CD14-positive monocyte (primary cell): ENCODE results near the gene PDE6H. TPM values are rescaled to one million over a fixed set of nuclear protein-coding genes. Genes with fewer than 3 reads are reported as not detected.

Experiments
- DNase-seq, 3 donors: peaks; one replicate each; pipeline ENCODE4 v3.0.0-alpha.2; 2011 to 2022
- H2AFZ ChIP-seq: 2 replicates; pipeline ENCODE4 v1.6.0; 2012; ENCODE audit warnings: mild to moderate bottlenecking, low read depth, low read length, inconsistent platforms; ENCODE audit not compliant: insufficient read depth, poor library complexity, severe bottlenecking
- H3K27ac ChIP-seq, 2 donors: 1 replicate in 1 of 2; 2 replicates in 1 of 2; pipeline ENCODE4 v1.5.1; 2012 to 2013; ENCODE audit warnings: low read length in 2 of 2, control low read depth in 1 of 2, inconsistent platforms in 1 of 2, low read depth in 1 of 2, mild to moderate bottlenecking in 1 of 2
- H3K27me3 ChIP-seq, 2 donors: one replicate each; pipeline versions ENCODE4 v1.6.0 to v1.6.1; 2011 to 2013; ENCODE audit warnings: low read length in 2 of 2; ENCODE audit not compliant: control insufficient read depth in 2 of 2, insufficient read depth in 2 of 2
- H3K36me3 ChIP-seq, 2 donors: replicated peaks in 1 of 2; 1 replicate in 1 of 2; 2 replicates in 1 of 2; pipeline versions ENCODE4 v1.5.1 to v1.6.1; 2012 to 2013; ENCODE audit warnings: low read length in 2 of 2, control low read depth in 1 of 2, inconsistent platforms in 1 of 2, mild to moderate bottlenecking in 1 of 2; ENCODE audit not compliant: insufficient read depth in 2 of 2, control insufficient read depth in 1 of 2
- H3K4me1 ChIP-seq, 2 donors: 1 replicate in 1 of 2; 2 replicates in 1 of 2; pipeline versions ENCODE4 v1.5.1 to v1.6.1; 2012 to 2013; ENCODE audit warnings: low read length in 2 of 2, control low read depth in 1 of 2, inconsistent platforms in 1 of 2, mild to moderate bottlenecking in 1 of 2, moderate library complexity in 1 of 2; ENCODE audit not compliant: insufficient read depth in 2 of 2, control insufficient read depth in 1 of 2
- H3K4me2 ChIP-seq: replicated peaks from 2 replicates; pipeline ENCODE3; 2012; ENCODE audit warnings: low read length, moderate library complexity, mild to moderate bottlenecking; ENCODE audit not compliant: poor library complexity, severe bottlenecking; ENCODE audit errors: extremely low read depth
- H3K4me3 ChIP-seq, 3 experiments: fragments of 200-600 bp in 1 of 3; sonication (generic) in 1 of 3; replicated peaks in 1 of 3; 1 replicate in 2 of 3; 2 replicates in 1 of 3; pipeline ENCODE4 v1.5.1; 2011 to 2013; ENCODE audit warnings: low read length in 3 of 3, mild to moderate bottlenecking in 3 of 3, control low read depth in 2 of 3, low read depth in 2 of 3, inconsistent platforms in 1 of 3, moderate library complexity in 1 of 3
- H3K79me2 ChIP-seq: 2 replicates; pipeline ENCODE4 v1.6.0; 2012; ENCODE audit warnings: mild to moderate bottlenecking, control low read depth, inconsistent platforms, low read length, moderate library complexity; ENCODE audit not compliant: insufficient read depth
- H3K9ac ChIP-seq: 2 replicates; pipeline ENCODE4 v1.6.0; 2017; ENCODE audit warnings: low read length, mild to moderate bottlenecking; ENCODE audit not compliant: insufficient read depth, poor library complexity, severe bottlenecking
- H3K9me3 ChIP-seq, 2 donors: replicated peaks in 1 of 2; 1 replicate in 1 of 2; 2 replicates in 1 of 2; pipeline versions ENCODE4 v1.5.1 to v1.6.1; 2012 to 2013; ENCODE audit warnings: low read length in 2 of 2, control low read depth in 1 of 2; ENCODE audit not compliant: control insufficient read depth in 1 of 2, insufficient read depth in 1 of 2
- H4K20me1 ChIP-seq: 2 replicates; pipeline ENCODE4 v1.6.0; 2012; ENCODE audit warnings: mild to moderate bottlenecking, low read length, control low read depth, moderate library complexity; ENCODE audit not compliant: insufficient read depth
- H3K27ac Mint-ChIP-seq, 7 donors: one replicate each; pipeline ENCODE4 v1.8.0; 2020; ENCODE audit warnings: mild to moderate bottlenecking in 7 of 7, mixed read lengths in 7 of 7, moderate library complexity in 6 of 7, inconsistent platforms in 2 of 7
- H3K27me3 Mint-ChIP-seq, 3 donors: one replicate each; pipeline ENCODE4 v1.8.0; 2021 to 2022; ENCODE audit warnings: low read depth in 3 of 3, mild to moderate bottlenecking in 3 of 3, mixed read lengths in 3 of 3, moderate library complexity in 3 of 3, inconsistent platforms in 1 of 3
- H3K36me3 Mint-ChIP-seq, 2 donors: one replicate each; pipeline ENCODE4 v1.8.0; 2020; ENCODE audit warnings: mixed read lengths in 2 of 2, inconsistent platforms in 1 of 2, mild to moderate bottlenecking in 1 of 2
- H3K4me1 Mint-ChIP-seq: one replicate; pipeline ENCODE4 v1.8.0; 2020; ENCODE audit warnings: mild to moderate bottlenecking, mixed read lengths
- H3K4me3 Mint-ChIP-seq, 2 donors: one replicate each; pipeline ENCODE4 v1.8.0; 2020; ENCODE audit warnings: mild to moderate bottlenecking in 2 of 2, mixed read lengths in 2 of 2, moderate library complexity in 1 of 2
- H3K9me3 Mint-ChIP-seq, 7 donors: one replicate each; pipeline ENCODE4 v1.8.0; 2020 to 2022; ENCODE audit warnings: mixed read lengths in 7 of 7, mild to moderate bottlenecking in 6 of 7, moderate library complexity in 6 of 7, inconsistent platforms in 2 of 7
- CTCF ChIP-seq: fragments of 200-600 bp; IDR thresholded peaks from one replicate; pipeline ENCODE4 v1.8.0; 2022; ENCODE audit warnings: antibody characterized with exemption, mild to moderate bottlenecking
- WGBS: methylation state at CpG from one replicate; pipeline ENCODE4 v1.1.5; 2013; ENCODE audit warnings: missing lambda C conversion rate; ENCODE audit not compliant: insufficient coverage; 5-methylcytosine and 5-hydroxymethylcytosine counted together
- intact Hi-C, 2 donors: fragments of 100-400 bp; cut with micrococcal nuclease; formaldehyde crosslinking; loops; one replicate each; pipeline versions ENCODE4 v1.15.0 to v1.15.1; 2023
- polyA plus RNA-seq, 3 donors: library from polyadenylated mRNA; depleted of rRNA in 1 of 3; unstranded in 2 of 3; stranded (reverse) in 1 of 3; fragments of 300-500 nt in 2 of 3; fragments of >200 nt in 1 of 3; fragmentation: Illumina TruSeq in 2 of 3; gene quantifications; 1 replicate in 2 of 3; 2 replicates in 1 of 3; pipeline ENCODE4 v1.2.3, GENCODE V29; 2012 to 2021

Gene PDE6H
- polyA plus RNA-seq, 3 donors: 0.33 to 0.56 TPM; not detected in 1

- H3K4me1 Mint-ChIP-seq: peaks cover 6% of the 10 kb centered on the region
- no peaks in the 10 kb centered on the region for H3K36me3 Mint-ChIP-seq
- H4K20me1 ChIP-seq: no peaks in the 10 kb centered on the region
- H3K9me3 Mint-ChIP-seq: peaks cover 0 to 5% (median 0%) of the 10 kb centered on the region in 7 donors
- H3K4me3 Mint-ChIP-seq: no peak overlapping the region
- intact Hi-C loops: no loop called here
- TF ChIP-seq CTCF: no peak
- H3K27me3 Mint-ChIP-seq: peaks cover 0 to 3% (median 2%) of the 10 kb centered on the region in 3 donors
- no peaks in the 10 kb centered on the region for H3K9me3 ChIP-seq
- no peaks in the 10 kb centered on the region for H3K4me1 ChIP-seq
- DNase-seq: no peak
- H3K27me3 ChIP-seq: no peaks in the 10 kb centered on the region
- no peak overlapping the region for H2AFZ ChIP-seq
- no peak overlapping the region for H3K4me2 ChIP-seq
- H3K9ac ChIP-seq: no peak overlapping the region
- no peak overlapping the region for H3K4me3 ChIP-seq
- H3K27ac Mint-ChIP-seq: no peak overlapping the region
- no peaks in the 10 kb centered on the region for H3K79me2 ChIP-seq
- H3K36me3 ChIP-seq: no peaks in the 10 kb centered on the region
- H3K27ac ChIP-seq: no peak overlapping the region
- WGBS: no CpG with 5 or more reads among the region's 1 CpG
Measured at GRCh38 chr12:15015121-15015520, 42.3 kb downstream of the PDE6H start.

- H3K79me2 ChIP-seq: no peaks in the 10 kb centered on the region
- no peaks in the 10 kb centered on the region for H3K4me1 ChIP-seq
- no peak overlapping the region for H3K4me3 ChIP-seq
- no peaks in the 10 kb centered on the region for H3K9me3 ChIP-seq
- H2AFZ ChIP-seq: no peak overlapping the region
- H3K27me3 Mint-ChIP-seq: peaks cover 0 to 2% (median under 1%) of the 10 kb centered on the region in 3 donors
- no peak overlapping the region for H3K4me3 Mint-ChIP-seq
- no CpG with 5 or more reads among the region's 3 CpGs for WGBS
- no peaks in the 10 kb centered on the region for H4K20me1 ChIP-seq
- peaks cover 0 to 7% (median 2%) of the 10 kb centered on the region in 7 donors for H3K9me3 Mint-ChIP-seq
- no peaks in the 10 kb centered on the region for H3K36me3 Mint-ChIP-seq
- TF ChIP-seq CTCF: no peak
- peaks cover 6% of the 10 kb centered on the region for H3K4me1 Mint-ChIP-seq
- DNase-seq: no peak
- no peaks in the 10 kb centered on the region for H3K27me3 ChIP-seq
- no peak overlapping the region for H3K9ac ChIP-seq
- H3K4me2 ChIP-seq: no peak overlapping the region
- no peak overlapping the region for H3K27ac ChIP-seq
- H3K27ac Mint-ChIP-seq: no peak overlapping the region
- H3K36me3 ChIP-seq: no peaks in the 10 kb centered on the region
- intact Hi-C loops: no loop called here
Measured at GRCh38 chr12:15020156-15020555, 47.3 kb downstream of the PDE6H start.

Other genes with a start within 250 kb of the PDE6H start
- gene WBP11, start 169.6 kb upstream of the PDE6H start, polyA plus RNA-seq: 10 to 100 TPM; 20.5 to 46.2 (median 29.2) TPM
- under 1 TPM in 2 of 3 donors, not detected in 1; 0.11 to 0.46 TPM for gene C12orf60, start 169.4 kb upstream of the PDE6H start, polyA plus RNA-seq
- under 1 TPM in 1 of 3 donors, not detected in 2; 0.11 TPM for gene SMCO3, start 158.9 kb upstream of the PDE6H start, polyA plus RNA-seq
- gene ART4, start 129.5 kb upstream of the PDE6H start, polyA plus RNA-seq: not detected
- gene MGP, start 87.2 kb upstream of the PDE6H start, polyA plus RNA-seq: not detected
- 1 to 10 TPM; 2.5 to 7.2 (median 2.5) TPM for gene ERP27, start 34.5 kb upstream of the PDE6H start, polyA plus RNA-seq
- gene ARHGDIB, start 11.4 kb upstream of the PDE6H start, polyA plus RNA-seq: 1,000 to 10,000 TPM; 1,199 to 2,228 (median 1,854) TPM
- not detected for gene RERG, start 248.4 kb downstream of the PDE6H start, polyA plus RNA-seq